Nephron (organoid): ENCODE measurements around the gene CNOT2.

Source experiments
- H3K27ac Mint-ChIP-seq, 3 experiments: 2 replicates each; pipeline ENCODE4 v1.8.0; 2020; ENCODE audit warnings: mixed read lengths in 3 of 3, mild to moderate bottlenecking in 2 of 3, moderate library complexity in 1 of 3
- H3K27me3 Mint-ChIP-seq: 2 replicates; pipeline ENCODE4 v1.8.0; 2021; ENCODE audit warnings: low read depth, mild to moderate bottlenecking, moderate library complexity, mixed read lengths
- H3K36me3 Mint-ChIP-seq: 2 replicates; pipeline ENCODE4 v1.8.0; 2020; ENCODE audit warnings: low read depth, mixed read lengths
- H3K4me1 Mint-ChIP-seq: 2 replicates; pipeline ENCODE4 v1.8.0; 2020; ENCODE audit warnings: mixed read lengths
- H3K4me3 Mint-ChIP-seq, 3 experiments: 2 replicates each; pipeline ENCODE4 v1.8.0; 2020; ENCODE audit warnings: mild to moderate bottlenecking in 3 of 3, mixed read lengths in 3 of 3, moderate library complexity in 2 of 3
- H3K9me3 Mint-ChIP-seq: 2 replicates; pipeline ENCODE4 v1.8.0; 2020; ENCODE audit warnings: mixed read lengths
- CTCF ChIP-seq, 3 experiments: fragments of 200-600 bp; sonication (generic); IDR thresholded peaks; one replicate each; pipeline ENCODE4 v1.5.0; 2021; ENCODE audit warnings: antibody characterized with exemption in 3 of 3; ENCODE audit not compliant: unreplicated experiment in 3 of 3

Gene CNOT2

DNA sequence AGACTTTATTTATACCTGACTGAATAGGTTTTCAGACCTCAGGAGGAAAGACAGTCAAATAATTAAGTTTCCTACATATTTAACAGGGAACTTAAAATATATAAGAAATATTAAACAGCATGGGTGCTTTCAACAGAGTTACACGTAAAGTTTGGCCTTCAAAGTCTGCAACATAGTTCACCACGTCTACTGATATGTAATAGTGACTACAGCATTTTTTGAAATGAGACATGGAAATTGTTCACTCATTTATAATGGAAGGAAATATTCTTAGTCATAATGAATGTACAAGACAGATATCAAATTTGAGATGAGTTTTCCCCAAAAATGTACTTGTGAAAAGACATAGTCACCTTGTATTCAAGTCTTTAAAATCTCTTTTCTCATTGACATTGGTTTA, 66.1 kb downstream of the CNOT2 start:
- no peak overlapping the region for H3K4me3 Mint-ChIP-seq

GRCh38 chr12:70314145-70314544, 70.9 kb downstream of the CNOT2 start:
- Mint-ChIP-seq H3K9me3 (no peaks in the 10 kb centered on the region), H3K4me3 (no peak overlapping the region)

More for the DNA sequence above, 66.1 kb downstream of the CNOT2 start:
- Mint-ChIP-seq H3K4me1 (no peaks in the 10 kb centered on the region), H3K27ac (no peak overlapping the region), H3K36me3 (peaks cover 53% of the 10 kb centered on the region), H3K9me3 (peaks cover 5% of the 10 kb centered on the region), H3K27me3 (no peaks in the 10 kb centered on the region)
- TF ChIP-seq CTCF (IDR thresholded peaks at IDR 0.05; ENCODE audit: unreplicated experiment in 3 of 3) = no peak

DNA sequence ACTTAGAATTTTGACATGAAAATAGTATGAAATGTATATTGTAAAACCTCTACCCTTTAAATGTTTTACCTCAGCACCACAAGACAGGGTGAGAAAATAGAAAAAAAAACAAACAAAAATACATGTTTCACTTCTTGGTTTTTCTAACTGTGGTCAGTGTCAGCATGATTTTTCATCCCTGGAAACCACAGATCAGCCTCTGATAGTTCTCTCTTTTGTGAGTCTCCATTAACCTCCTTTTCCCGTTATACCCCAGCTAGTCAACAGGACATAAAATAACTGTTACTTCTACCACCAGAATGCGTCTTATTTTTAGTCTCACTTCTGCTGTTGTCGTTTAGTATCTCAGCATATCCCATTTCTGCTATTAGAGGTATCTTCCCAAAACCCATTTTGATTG, 74.5 kb downstream of the CNOT2 start:
- no peak for TF ChIP-seq CTCF (IDR thresholded peaks at IDR 0.05; ENCODE audit: unreplicated experiment in 3 of 3)
- no peaks in the 10 kb centered on the region for H3K9me3 Mint-ChIP-seq
- H3K27me3 Mint-ChIP-seq = no peaks in the 10 kb centered on the region
- no peaks in the 10 kb centered on the region for H3K4me1 Mint-ChIP-seq
- no peak overlapping the region for H3K27ac Mint-ChIP-seq
- H3K4me3 Mint-ChIP-seq = no peak overlapping the region
- H3K36me3 Mint-ChIP-seq = peaks cover 47% of the 10 kb centered on the region

More at GRCh38 chr12:70314145-70314544, 70.9 kb downstream of the CNOT2 start:
- no peak for TF ChIP-seq CTCF (IDR thresholded peaks at IDR 0.05; ENCODE audit: unreplicated experiment in 3 of 3)
- Mint-ChIP-seq H3K36me3 (peaks cover 38% of the 10 kb centered on the region), H3K4me1 (no peaks in the 10 kb centered on the region), H3K27ac (no peak overlapping the region), H3K27me3 (no peaks in the 10 kb centered on the region)

DNA sequence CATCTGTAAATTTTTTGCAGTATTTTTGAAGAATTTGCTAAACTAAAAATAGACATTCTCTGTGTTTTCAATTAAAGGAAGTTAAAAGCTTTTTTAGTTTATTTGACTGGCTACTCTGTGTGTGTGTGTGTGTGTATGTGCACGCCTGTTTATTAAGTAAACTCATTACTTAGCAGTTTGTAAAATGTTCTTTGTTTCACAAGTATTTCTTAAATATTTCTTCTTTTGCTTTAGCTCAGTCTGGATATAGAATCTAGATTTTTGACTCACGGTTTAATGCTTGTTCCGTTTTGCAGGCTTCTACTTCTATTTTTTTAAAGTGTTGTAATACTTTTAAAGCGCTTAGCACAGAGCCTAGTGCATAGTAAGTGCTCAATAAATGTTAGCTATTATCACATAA, 76.4 kb downstream of the CNOT2 start:
- Mint-ChIP-seq H3K9me3 (no peaks in the 10 kb centered on the region), H3K27ac (no peak overlapping the region), H3K4me3 (no peak overlapping the region), H3K27me3 (no peaks in the 10 kb centered on the region), H3K36me3 (peaks cover 49% of the 10 kb centered on the region), H3K4me1 (no peaks in the 10 kb centered on the region)
- TF ChIP-seq CTCF (IDR thresholded peaks at IDR 0.05; ENCODE audit: unreplicated experiment in 3 of 3) = no peak

- Mint-ChIP-seq H3K27ac (no peak overlapping the region), H3K4me1 (no peaks in the 10 kb centered on the region), H3K27me3 (no peaks in the 10 kb centered on the region), H3K4me3 (no peak overlapping the region), H3K36me3 (peaks cover 52% of the 10 kb centered on the region), H3K9me3 (no peaks in the 10 kb centered on the region)
- no peak for TF ChIP-seq CTCF (IDR thresholded peaks at IDR 0.05; ENCODE audit: unreplicated experiment in 3 of 3)
Observed at GRCh38 chr12:70321191-70321590, 78.0 kb downstream of the CNOT2 start.

DNA sequence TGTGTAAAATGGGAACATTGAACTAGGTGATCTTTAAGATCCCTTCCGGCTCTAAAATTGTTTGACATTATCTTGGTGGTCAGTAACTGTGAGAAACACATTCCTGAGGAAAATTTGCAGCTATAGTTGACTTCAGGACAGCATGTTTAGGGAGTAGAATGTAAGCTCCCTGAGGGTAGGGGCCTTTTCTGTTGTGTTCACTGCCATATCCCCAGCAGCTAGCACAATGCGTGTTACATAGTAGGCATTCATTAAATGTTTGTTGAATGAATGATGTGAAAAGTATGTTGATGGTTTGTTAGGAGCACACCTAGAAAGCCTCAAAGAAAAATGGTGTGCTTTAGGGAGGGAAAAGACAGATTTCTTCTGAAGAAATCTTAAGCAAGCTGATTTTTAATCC, 84.3 kb downstream of the CNOT2 start:
- Mint-ChIP-seq H3K36me3 (peaks cover 62% of the 10 kb centered on the region), H3K27ac (no peak overlapping the region), H3K9me3 (no peaks in the 10 kb centered on the region), H3K4me1 (no peaks in the 10 kb centered on the region), H3K4me3 (no peak overlapping the region), H3K27me3 (no peaks in the 10 kb centered on the region)
- no peak for TF ChIP-seq CTCF (IDR thresholded peaks at IDR 0.05; ENCODE audit: unreplicated experiment in 3 of 3)
